Fibroblast of the aortic adventitia (primary cell): Measurements from ENCODE around the gene THRB. TPM values are rescaled to one million over a fixed set of nuclear protein-coding genes. Genes with fewer than 3 reads are reported as not detected.

Experiments
- DNase-seq: peaks from one replicate; pipeline ENCODE4 v3.0.0-alpha.2; 2010; ENCODE audit warnings: low read depth
- H3K4me3 ChIP-seq: 2 replicates; pipeline ENCODE4 v1.5.1; 2011; ENCODE audit warnings: low read depth, mild to moderate bottlenecking, control low read depth, low read length, moderate library complexity
- CTCF ChIP-seq: IDR thresholded peaks from 2 replicates; pipeline ENCODE4 v1.5.1; 2011; ENCODE audit warnings: mild to moderate bottlenecking, low read length, control low read depth, inconsistent platforms; ENCODE audit not compliant: insufficient read depth
- total RNA-seq: library from RNA; depleted of rRNA; stranded (reverse); fragments of >200 nt; gene quantifications from 2 replicates; pipeline ENCODE4 v1.2.3, GENCODE V29; 2012; ENCODE audit warnings: low replicate concordance

The THRB gene
- total RNA-seq, 1 donor, result 4.7 TPM

- H3K4me3 ChIP-seq, result no peak overlapping the region
- no peak for TF ChIP-seq CTCF
- DNase-seq, result no peak
Measured at GRCh38 chr3:24294150-24294549, 200.5 kb downstream of the THRB start.

- no peak for DNase-seq
- H3K4me3 ChIP-seq, result no peak overlapping the region
- no peak for TF ChIP-seq CTCF
Measured at GRCh38 chr3:24291646-24292045, 203.0 kb downstream of the THRB start.

- no peak overlapping the region for H3K4me3 ChIP-seq
- no peak for TF ChIP-seq CTCF
- no peak for DNase-seq
Measured at GRCh38 chr3:24290596-24290995, 204.1 kb downstream of the THRB start.

- DNase-seq, result peak; percentile 68
- TF ChIP-seq CTCF, result no peak
- no peak overlapping the region for H3K4me3 ChIP-seq
Measured at GRCh38 chr3:24288496-24289236, 206.0 kb downstream of the THRB start.

GRCh38 chr3:24287755-24288450 is 206.7 kb downstream of the THRB start:
- DNase-seq, result peak; percentile 39
- no peak for TF ChIP-seq CTCF
- H3K4me3 ChIP-seq, result no peak overlapping the region

- no peak overlapping the region for H3K4me3 ChIP-seq
- DNase-seq, result no peak
- TF ChIP-seq CTCF, result no peak
Measured at GRCh38 chr3:24286405-24286804, 208.2 kb downstream of the THRB start.
